ENCODE measurements around the gene DGKZ.

DGKZ gene

DNA sequence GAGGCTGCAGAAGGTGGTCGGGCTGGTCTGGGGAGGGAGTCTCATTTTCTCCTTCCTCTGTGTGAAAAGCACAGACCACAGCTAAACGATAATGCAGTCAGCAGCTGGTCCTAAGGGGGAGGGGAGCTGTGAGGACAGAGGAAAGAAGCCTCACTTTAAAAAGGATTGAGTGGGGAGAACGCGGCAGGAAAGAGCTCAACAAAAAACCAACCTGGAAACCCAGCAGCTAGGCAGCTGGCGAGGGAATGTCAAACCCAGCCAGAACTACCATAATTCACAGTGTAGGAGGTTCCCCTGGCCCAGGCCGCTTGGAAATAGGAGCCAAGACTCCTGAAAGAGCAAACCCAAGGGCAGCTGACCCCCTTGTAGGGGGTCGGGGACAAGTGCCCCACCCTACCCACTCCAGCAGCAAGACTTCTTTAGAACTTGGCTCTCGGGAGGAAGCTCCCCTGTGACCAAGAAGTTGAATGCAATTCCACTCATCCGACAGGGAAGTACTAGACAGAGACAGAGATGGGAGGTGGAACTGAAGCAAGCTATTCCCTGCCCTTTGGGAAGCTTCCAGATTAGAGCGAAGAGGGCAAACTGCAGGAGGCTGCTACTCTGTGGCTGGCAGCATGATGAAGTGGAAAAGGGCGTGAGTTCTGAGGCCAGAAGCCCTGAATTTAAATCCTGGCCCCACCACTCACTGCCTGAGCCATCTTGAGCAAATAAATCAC is 16.5 kb upstream of the DGKZ start:
- TF ChIP-seq, protein P1, sequence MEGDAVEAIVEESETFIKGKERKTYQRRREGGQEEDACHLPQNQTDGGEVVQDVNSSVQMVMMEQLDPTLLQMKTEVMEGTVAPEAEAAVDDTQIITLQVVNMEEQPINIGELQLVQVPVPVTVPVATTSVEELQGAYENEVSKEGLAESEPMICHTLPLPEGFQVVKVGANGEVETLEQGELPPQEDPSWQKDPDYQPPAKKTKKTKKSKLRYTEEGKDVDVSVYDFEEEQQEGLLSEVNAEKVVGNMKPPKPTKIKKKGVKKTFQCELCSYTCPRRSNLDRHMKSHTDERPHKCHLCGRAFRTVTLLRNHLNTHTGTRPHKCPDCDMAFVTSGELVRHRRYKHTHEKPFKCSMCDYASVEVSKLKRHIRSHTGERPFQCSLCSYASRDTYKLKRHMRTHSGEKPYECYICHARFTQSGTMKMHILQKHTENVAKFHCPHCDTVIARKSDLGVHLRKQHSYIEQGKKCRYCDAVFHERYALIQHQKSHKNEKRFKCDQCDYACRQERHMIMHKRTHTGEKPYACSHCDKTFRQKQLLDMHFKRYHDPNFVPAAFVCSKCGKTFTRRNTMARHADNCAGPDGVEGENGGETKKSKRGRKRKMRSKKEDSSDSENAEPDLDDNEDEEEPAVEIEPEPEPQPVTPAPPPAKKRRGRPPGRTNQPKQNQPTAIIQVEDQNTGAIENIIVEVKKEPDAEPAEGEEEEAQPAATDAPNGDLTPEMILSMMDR (conservative IDR thresholded peaks at IDR 0.05; ENCODE audit: low read depth, low read length): no peak
- Histone ChIP-seq H3K4me2 (no peak overlapping the region), H2AFZ (ENCODE audit: low read depth) (no peak overlapping the region), H3K36me3 (ENCODE audit: insufficient read depth) (no peaks in the 10 kb centered on the region), H4K20me1 (ENCODE audit: insufficient read depth) (no peaks in the 10 kb centered on the region), H3K4me1 (ENCODE audit: low read depth, poor library complexity, severe bottlenecking) (no peaks in the 10 kb centered on the region), H3K27ac (no peak overlapping the region), H3K27me3 (ENCODE audit: insufficient read depth, low read depth) (peaks cover 49% of the 10 kb centered on the region; the same call in 1 of the 2 replicates), H3K9ac (no peak overlapping the region), H3K79me2 (ENCODE audit: insufficient read depth, low read depth) (no peaks in the 10 kb centered on the region), H3K4me3 (IDR thresholded peaks at IDR 0.05; ENCODE audit: insufficient read depth, low read depth, low read length) (no peak overlapping the region)

DNA sequence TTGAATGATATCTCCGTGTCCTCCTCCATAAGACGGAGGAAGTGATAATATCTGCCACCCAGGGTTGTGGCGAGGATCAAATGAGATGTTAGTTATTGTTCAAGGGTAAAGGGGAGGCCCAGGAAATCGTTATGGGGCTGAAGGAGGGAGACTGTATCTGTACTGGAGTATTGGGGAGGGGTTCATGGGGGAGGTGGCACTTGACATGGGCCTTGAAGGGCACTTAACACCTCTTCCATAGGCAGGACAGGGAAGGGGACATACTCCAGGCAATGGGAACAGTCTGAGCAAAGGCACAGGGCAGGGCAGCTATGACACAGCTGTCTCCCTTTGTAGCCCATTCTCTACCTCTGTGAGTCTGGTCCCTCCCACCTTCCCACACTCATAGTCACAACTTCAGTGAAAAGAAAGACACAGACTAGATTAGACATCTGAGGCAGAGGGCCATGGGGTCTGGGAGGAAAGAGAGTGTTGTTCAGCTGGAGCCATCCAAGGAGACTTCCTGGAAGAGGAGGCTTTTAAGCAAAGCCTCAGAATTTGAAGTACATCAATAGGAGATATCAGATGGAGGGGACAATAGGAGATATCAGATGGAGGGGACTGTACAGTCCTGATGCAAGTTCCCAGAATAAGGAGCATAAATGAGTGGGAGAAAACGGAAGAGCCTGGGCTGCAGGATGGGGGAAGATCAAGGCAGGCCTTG is 15.8 kb upstream of the DGKZ start:
- Histone ChIP-seq H4K20me1 (ENCODE audit: insufficient read depth) (no peaks in the 10 kb centered on the region), H3K27ac (no peak overlapping the region), H2AFZ (ENCODE audit: low read depth) (no peak overlapping the region), H3K4me1 (ENCODE audit: low read depth, poor library complexity, severe bottlenecking) (no peaks in the 10 kb centered on the region), H3K9ac (no peak overlapping the region), H3K4me3 (IDR thresholded peaks at IDR 0.05; ENCODE audit: insufficient read depth, low read depth, low read length) (no peak overlapping the region), H3K79me2 (ENCODE audit: insufficient read depth, low read depth) (no peaks in the 10 kb centered on the region), H3K36me3 (ENCODE audit: insufficient read depth) (no peaks in the 10 kb centered on the region), H3K4me2 (no peak overlapping the region), H3K27me3 (ENCODE audit: insufficient read depth, low read depth) (peaks cover 49% of the 10 kb centered on the region; the same call in 1 of the 2 replicates)
- TF ChIP-seq, protein P1 (conservative IDR thresholded peaks at IDR 0.05; ENCODE audit: low read depth, low read length): no peak

DNA sequence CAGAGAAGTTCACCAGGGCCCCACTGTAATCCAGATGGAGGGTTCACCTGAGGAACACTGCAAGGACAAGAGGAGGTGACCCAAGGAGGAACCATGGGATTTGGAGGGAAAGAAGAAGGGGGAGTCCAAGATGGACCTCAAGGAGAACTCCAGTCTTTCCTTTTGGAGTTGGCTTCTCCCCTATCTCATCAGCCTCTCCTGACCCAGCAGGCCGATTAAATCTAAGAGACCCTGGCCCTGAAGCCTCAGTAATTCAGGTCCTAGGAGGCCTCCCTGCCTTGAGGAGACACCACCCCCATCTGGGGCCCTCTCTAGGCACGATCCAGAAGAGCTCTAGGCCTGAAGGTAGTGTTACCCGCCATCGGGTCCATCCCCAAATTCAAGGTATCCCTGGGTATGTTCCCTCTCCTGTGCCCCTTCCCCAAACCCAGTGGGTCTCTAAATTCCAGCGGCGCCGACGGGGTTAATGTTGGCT is 15.1 kb upstream of the DGKZ start:
- TF ChIP-seq, protein P1 (conservative IDR thresholded peaks at IDR 0.05; ENCODE audit: low read depth, low read length): no peak
- Histone ChIP-seq H3K36me3 (ENCODE audit: insufficient read depth) (no peaks in the 10 kb centered on the region), H3K79me2 (ENCODE audit: insufficient read depth, low read depth) (no peaks in the 10 kb centered on the region), H2AFZ (ENCODE audit: low read depth) (no peak overlapping the region), H3K4me1 (ENCODE audit: low read depth, poor library complexity, severe bottlenecking) (no peaks in the 10 kb centered on the region), H3K4me2 (no peak overlapping the region), H3K4me3 (IDR thresholded peaks at IDR 0.05; ENCODE audit: insufficient read depth, low read depth, low read length) (no peak overlapping the region), H4K20me1 (ENCODE audit: insufficient read depth) (no peaks in the 10 kb centered on the region), H3K27ac (no peak overlapping the region), H3K9ac (no peak overlapping the region), H3K27me3 (ENCODE audit: insufficient read depth, low read depth) (peaks cover 46% of the 10 kb centered on the region; the same call in 1 of the 2 replicates)

DNA sequence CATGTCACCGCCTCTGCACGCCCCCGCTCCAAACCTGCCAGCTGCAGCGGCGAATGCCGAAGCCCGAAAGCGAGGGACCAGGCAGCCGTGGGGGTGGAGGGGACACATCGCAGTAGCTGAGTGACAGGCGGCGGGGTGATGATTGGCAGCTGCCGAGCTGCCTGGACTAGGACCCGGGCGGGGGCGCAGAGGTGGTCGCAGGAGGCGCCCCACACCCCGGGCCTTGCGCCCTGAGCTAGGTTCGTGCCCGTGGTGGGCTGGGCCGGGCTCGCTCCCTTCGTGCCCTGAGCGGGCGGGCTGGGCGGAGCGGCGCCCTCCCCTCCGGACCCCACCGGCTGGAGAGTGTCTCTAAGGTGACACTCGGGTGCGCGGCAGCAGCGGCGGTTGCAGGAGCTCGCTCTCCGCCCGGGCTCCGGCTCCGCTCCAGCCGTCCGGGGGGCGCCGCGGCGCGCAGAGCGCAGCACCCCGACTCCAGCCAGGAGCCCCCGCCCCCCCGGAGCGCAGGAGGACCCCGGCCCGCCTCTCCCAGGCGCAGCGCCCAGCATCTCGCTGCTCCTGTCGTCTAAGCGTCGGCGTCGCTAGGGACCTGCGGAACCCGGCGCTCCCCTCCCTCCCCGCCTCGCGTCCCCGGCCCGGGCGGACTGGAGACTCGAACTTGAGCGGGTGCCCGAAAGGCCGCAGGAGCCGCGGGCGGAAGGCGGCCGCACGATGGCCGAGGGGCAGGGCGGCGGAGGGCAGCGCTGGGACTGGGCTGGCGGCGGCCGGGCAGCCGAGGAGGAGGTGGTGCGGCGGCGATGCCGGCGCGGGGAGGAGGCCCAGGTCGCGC is 14.5 kb upstream of the DGKZ start:
- no peaks in the 10 kb centered on the region for H4K20me1 ChIP-seq (ENCODE audit: insufficient read depth)
- no peaks in the 10 kb centered on the region for H3K79me2 ChIP-seq (ENCODE audit: insufficient read depth, low read depth)
- H3K4me3 ChIP-seq (IDR thresholded peaks at IDR 0.05; ENCODE audit: insufficient read depth, low read depth, low read length): no peak overlapping the region
- no peak overlapping the region for H3K4me2 ChIP-seq
- peaks cover 46% of the 10 kb centered on the region; the same call in 1 of the 2 replicates for H3K27me3 ChIP-seq (ENCODE audit: insufficient read depth, low read depth)
- no peak overlapping the region for H3K9ac ChIP-seq
- H2AFZ ChIP-seq (ENCODE audit: low read depth): no peak overlapping the region
- TF ChIP-seq, protein P1 (conservative IDR thresholded peaks at IDR 0.05; ENCODE audit: low read depth, low read length): no peak
- no peak overlapping the region for H3K27ac ChIP-seq
- H3K4me1 ChIP-seq (ENCODE audit: low read depth, poor library complexity, severe bottlenecking): no peaks in the 10 kb centered on the region
- no peaks in the 10 kb centered on the region for H3K36me3 ChIP-seq (ENCODE audit: insufficient read depth)
